K562 (cell line): ENCODE results near the gene MRPL11. TPM values are rescaled to one million over a fixed set of nuclear protein-coding genes. Genes with fewer than 3 reads are reported as not detected.

Experiments
- CEBPZ ChIP-seq: fragments of 150-350 bp; IDR thresholded peaks from 2 replicates; pipeline ENCODE4 v1.6.1; 2014; ENCODE audit warnings: low read depth, mild to moderate bottlenecking, low read length, borderline replicate concordance
- HDGF ChIP-seq: fragments of 450-650 bp; IDR thresholded peaks from 2 replicates; pipeline ENCODE4 v1.6.1; 2016
- NFIX ChIP-seq: fragments of 250-450 bp; sonication (Bioruptor Pico); IDR thresholded peaks from 2 replicates; pipeline ENCODE4 v1.4.0; 2020; ENCODE audit warnings: low read depth, mild to moderate bottlenecking, moderate library complexity
- NR0B1 ChIP-seq: fragments of 450-650 bp; IDR thresholded peaks from one replicate; pipeline ENCODE4 v1.6.1; 2018; ENCODE audit warnings: mild to moderate bottlenecking, moderate library complexity; ENCODE audit not compliant: partially characterized antibody
- PTBP1 ChIP-seq: fragments of 200-400 bp; formaldehyde crosslinking; IDR thresholded peaks from 2 replicates; pipeline ENCODE4 v1.6.1; 2017; ENCODE audit warnings: low read depth, low read length
- RERE ChIP-seq: sonication (generic); formaldehyde crosslinking; IDR thresholded peaks from 2 replicates; pipeline ENCODE4 v1.8.0; 2023; ENCODE audit warnings: missing genetic modification reagents, mild to moderate bottlenecking, borderline replicate concordance
- SAFB2 ChIP-seq: fragments of 200-400 bp; formaldehyde crosslinking; IDR thresholded peaks from 2 replicates; pipeline ENCODE4 v1.6.1; 2018; ENCODE audit warnings: borderline replicate concordance, low read length, low read depth, moderate library complexity; ENCODE audit not compliant: severe bottlenecking
- SMARCA5 ChIP-seq: fragments of 450-650 bp; IDR thresholded peaks from 2 replicates; pipeline ENCODE4 v1.6.1; 2016
- ZBED1 ChIP-seq: IDR thresholded peaks from 2 replicates; pipeline ENCODE4 v1.6.1; 2014
- ZFP30 ChIP-seq: fragments of 250-450 bp; sonication (Bioruptor Pico); IDR thresholded peaks from 2 replicates; pipeline ENCODE4 v1.8.0; 2022; ENCODE audit warnings: moderate library complexity, mild to moderate bottlenecking, inconsistent platforms, borderline replicate concordance
- ZNF239 ChIP-seq: fragments of 250-450 bp; sonication (Bioruptor Pico); IDR thresholded peaks from 2 replicates; pipeline ENCODE4 v1.4.0; 2020; ENCODE audit warnings: mild to moderate bottlenecking
- ZNF589 ChIP-seq: fragments of 200-800 bp; sonication (Bioruptor generic); IDR thresholded peaks from 2 replicates; pipeline ENCODE4 v1.6.1; 2016; ENCODE audit warnings: low read depth, missing genetic modification characterization, missing compliant biosample characterization
- polyA plus RNA-seq, 8 experiments: library from polyadenylated mRNA; depleted of rRNA in 4 of 8; stranded (reverse) in 5 of 8; unstranded in 3 of 8; fragments of >200 nt; fragmentation: Nextera tagmentation in 2 of 8; fragmentation: Illumina TruSeq in 1 of 8; extraction: Ambion mirVana in 2 of 8; extraction: Trizol in 1 of 8; gene quantifications; 2 replicates each; pipeline versions ENCODE4 v1.2.1 to v1.2.3, GENCODE V29; 2011 to 2014; ENCODE audit warnings: inconsistent platforms in 1 of 8, missing spikeins in 1 of 8
- total RNA-seq, 7 experiments: library from RNA; depleted of rRNA in 6 of 7; stranded (reverse); fragments of >200 nt in 6 of 7; fragmentation: Illumina TruSeq in 2 of 7; extraction: Trizol in 2 of 7; gene quantifications; 2 replicates each; pipeline versions ENCODE4 v1.2.1 to v1.2.3, GENCODE V29; 2011 to 2021; ENCODE audit warnings: low replicate concordance in 1 of 7
- TF ChIP-seq, protein P1 (sequence below): fragments of 450-650 bp; formaldehyde crosslinking; IDR thresholded peaks from 2 replicates; pipeline ENCODE4 v1.4.0; 2020; ENCODE audit warnings: mild to moderate bottlenecking, moderate library complexity
- TF ChIP-seq, protein P2 (sequence below): sonication (generic); formaldehyde crosslinking; IDR thresholded peaks from 2 replicates; pipeline ENCODE4 v1.8.0; 2022; ENCODE audit warnings: missing genetic modification reagents, mild to moderate bottlenecking, borderline replicate concordance

MRPL11 gene
- total and polyA plus RNA-seq, 9 of the 15 experiments (the other 6 are each of a cell fraction or from before 2014, with no cell fraction given) = 33.0 to 173 (median 91.9) TPM

DNA sequence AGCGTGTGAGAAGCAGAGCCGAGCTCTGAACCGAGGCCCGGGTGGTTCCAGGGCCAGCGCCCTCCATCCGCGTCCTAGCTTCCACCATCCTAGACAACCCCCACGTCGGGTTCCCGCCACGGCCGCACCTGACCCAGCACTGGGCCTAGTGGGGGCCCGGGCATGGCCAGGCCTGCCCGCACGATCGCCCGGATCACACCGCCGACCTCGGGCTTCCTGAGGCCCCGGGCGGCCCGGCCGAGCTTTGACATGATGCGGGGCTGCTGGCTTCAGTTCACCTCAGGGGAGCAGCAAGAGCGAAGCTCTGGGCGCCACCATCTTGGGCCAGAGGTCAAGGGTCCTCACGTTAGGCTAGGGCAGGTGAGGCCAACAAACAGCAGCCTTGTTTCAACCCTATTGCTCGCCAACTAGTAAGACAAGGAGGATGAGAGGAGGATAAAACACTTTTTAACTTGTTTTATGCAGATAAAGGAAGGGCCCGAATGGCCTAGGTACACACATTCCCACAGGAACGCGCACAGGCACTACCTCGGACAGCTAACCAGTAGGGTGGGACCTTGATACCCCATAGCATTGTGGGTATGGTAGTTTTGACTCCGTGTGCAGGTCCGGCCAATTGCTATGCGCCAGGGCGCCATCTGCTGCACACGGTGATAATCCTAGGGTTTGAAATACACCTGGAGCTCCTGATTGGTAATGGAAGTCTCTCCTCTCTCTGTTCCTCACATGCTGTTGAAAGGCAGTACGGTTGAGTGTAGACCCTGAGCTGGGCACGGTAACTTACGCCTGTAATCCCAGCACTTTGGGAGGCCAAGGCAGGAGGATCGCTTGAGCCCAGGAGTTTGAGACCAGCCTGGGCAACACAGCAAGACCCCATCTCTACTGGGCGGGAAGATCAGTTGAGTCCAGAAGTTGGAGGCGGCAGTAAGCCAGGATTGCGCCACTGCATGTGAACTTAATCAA, at the start of gene MRPL11 (continued):
- TF ChIP-seq ZNF589 = no peak
- TF ChIP-seq ZNF239 (CRISPR knock-in tag) = no peak
- TF ChIP-seq NR0B1 = no peak
- no peak for TF ChIP-seq SAFB2
- TF ChIP-seq ZBED1 = no peak
- no peak for TF ChIP-seq RERE
- TF ChIP-seq, protein P1, sequence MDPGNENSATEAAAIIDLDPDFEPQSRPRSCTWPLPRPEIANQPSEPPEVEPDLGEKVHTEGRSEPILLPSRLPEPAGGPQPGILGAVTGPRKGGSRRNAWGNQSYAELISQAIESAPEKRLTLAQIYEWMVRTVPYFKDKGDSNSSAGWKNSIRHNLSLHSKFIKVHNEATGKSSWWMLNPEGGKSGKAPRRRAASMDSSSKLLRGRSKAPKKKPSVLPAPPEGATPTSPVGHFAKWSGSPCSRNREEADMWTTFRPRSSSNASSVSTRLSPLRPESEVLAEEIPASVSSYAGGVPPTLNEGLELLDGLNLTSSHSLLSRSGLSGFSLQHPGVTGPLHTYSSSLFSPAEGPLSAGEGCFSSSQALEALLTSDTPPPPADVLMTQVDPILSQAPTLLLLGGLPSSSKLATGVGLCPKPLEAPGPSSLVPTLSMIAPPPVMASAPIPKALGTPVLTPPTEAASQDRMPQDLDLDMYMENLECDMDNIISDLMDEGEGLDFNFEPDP (CRISPR knock-in tag) = no peak
- TF ChIP-seq, protein P2, sequence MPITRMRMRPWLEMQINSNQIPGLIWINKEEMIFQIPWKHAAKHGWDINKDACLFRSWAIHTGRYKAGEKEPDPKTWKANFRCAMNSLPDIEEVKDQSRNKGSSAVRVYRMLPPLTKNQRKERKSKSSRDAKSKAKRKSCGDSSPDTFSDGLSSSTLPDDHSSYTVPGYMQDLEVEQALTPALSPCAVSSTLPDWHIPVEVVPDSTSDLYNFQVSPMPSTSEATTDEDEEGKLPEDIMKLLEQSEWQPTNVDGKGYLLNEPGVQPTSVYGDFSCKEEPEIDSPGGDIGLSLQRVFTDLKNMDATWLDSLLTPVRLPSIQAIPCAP (CRISPR knock-in tag) = no peak
- TF ChIP-seq CEBPZ = no peak
- no peak for TF ChIP-seq ZFP30 (CRISPR knock-in tag)
- peak; percentile 91 for TF ChIP-seq SMARCA5
- 0 out of 2 replicates have a peak, but pooled peaks have one; percentile 52 for TF ChIP-seq HDGF
- no peak for TF ChIP-seq NFIX (CRISPR knock-in tag)
- TF ChIP-seq PTBP1 = no peak
